C4-2B (cell line): ENCODE measurements around the gene CD99L2.
A peak's percentile ranks its signal among the peaks of the same experiment; 100 is the strongest.

Source experiments
- H3K27ac ChIP-seq: fragments of 450-650 bp; 2 replicates; pipeline ENCODE4 v1.5.1; 2017
- ZFX ChIP-seq: fragments of 450-650 bp; IDR thresholded peaks from 2 replicates; pipeline ENCODE4 v1.6.1; 2017
- TF ChIP-seq, protein P1 (sequence below): fragments of 450-650 bp; conservative IDR thresholded peaks from 2 replicates; pipeline ENCODE4 v1.5.1; 2017; ENCODE audit warnings: mild to moderate bottlenecking

The CD99L2 gene

DNA sequence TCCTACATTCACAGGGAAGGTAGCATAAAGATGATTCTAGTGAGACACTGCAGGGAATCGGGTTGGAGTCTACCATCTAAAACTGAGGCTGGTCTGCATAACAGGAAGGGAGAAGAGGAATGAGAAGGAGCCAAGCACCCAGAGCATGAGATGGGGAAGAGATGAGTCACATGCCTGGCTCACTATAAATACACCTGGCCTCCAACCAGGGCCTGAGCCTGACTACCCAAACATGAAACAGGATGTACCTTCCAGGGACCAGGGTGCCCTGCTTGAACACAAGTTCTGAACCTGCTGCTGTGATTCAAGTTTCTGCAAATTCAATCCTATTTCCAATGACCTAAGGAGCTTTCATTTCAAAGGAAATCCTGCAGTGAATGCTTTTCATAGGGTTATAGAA lies 24.9 kb downstream of the CD99L2 start:
- TF ChIP-seq, protein P1, sequence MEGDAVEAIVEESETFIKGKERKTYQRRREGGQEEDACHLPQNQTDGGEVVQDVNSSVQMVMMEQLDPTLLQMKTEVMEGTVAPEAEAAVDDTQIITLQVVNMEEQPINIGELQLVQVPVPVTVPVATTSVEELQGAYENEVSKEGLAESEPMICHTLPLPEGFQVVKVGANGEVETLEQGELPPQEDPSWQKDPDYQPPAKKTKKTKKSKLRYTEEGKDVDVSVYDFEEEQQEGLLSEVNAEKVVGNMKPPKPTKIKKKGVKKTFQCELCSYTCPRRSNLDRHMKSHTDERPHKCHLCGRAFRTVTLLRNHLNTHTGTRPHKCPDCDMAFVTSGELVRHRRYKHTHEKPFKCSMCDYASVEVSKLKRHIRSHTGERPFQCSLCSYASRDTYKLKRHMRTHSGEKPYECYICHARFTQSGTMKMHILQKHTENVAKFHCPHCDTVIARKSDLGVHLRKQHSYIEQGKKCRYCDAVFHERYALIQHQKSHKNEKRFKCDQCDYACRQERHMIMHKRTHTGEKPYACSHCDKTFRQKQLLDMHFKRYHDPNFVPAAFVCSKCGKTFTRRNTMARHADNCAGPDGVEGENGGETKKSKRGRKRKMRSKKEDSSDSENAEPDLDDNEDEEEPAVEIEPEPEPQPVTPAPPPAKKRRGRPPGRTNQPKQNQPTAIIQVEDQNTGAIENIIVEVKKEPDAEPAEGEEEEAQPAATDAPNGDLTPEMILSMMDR: no peak
- no peak for TF ChIP-seq ZFX

DNA sequence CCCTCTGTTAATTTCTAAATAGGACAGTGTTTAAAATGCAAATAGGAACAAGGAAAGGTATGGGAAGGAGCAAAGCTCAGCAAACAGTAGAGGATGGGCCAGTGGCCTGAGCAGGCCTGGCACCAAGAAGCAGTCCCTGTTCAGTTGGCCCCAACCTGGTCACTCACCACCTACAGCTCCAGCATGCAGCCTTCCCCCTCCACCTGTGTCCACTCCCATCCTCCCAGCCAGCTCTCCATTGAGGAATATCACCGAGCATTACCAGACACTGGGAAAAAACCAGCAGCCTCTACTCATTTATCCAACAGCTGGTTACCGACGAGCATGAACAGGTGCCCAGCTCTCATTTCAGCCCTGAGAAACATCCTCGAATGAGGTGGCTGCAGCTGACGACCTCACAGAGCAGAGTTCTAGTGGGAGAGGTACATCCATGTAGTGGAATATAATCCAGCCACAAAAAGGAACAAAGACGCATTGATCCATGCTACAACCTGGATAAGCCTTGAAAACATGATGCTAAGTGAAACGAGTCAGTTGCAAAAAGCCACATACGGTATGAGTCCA lies 25.6 kb downstream of the CD99L2 start:
- TF ChIP-seq, protein P1: no peak
- H3K27ac ChIP-seq: peak overlapping the region; percentile 78

More for the DNA sequence above, 24.9 kb downstream of the CD99L2 start:
- peak overlapping the region; percentile 78 for H3K27ac ChIP-seq

DNA sequence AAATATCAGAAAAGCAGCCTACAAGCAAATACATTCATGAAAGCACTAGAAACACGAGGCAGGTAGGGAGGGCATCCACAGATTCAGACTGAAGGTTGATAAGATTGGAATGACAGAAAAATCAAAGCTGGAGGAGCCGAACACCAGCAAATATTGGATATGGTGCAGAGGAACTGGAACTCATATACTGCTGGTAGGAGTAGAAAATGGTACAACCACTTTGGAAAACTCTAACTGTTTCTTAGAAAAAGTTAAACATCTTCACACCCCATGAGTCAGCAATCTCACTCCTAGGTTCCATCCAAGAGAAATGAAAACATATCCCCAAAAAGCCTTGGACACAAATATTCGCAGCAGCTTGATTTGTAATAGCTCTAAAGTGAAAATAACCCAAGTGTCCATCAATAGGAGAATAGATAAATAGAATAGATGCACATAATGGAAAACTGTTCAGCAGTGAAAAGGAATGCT lies 27.1 kb downstream of the CD99L2 start:
- TF ChIP-seq ZFX: no peak
- TF ChIP-seq, protein P1: no peak
- H3K27ac ChIP-seq: no peak overlapping the region

DNA sequence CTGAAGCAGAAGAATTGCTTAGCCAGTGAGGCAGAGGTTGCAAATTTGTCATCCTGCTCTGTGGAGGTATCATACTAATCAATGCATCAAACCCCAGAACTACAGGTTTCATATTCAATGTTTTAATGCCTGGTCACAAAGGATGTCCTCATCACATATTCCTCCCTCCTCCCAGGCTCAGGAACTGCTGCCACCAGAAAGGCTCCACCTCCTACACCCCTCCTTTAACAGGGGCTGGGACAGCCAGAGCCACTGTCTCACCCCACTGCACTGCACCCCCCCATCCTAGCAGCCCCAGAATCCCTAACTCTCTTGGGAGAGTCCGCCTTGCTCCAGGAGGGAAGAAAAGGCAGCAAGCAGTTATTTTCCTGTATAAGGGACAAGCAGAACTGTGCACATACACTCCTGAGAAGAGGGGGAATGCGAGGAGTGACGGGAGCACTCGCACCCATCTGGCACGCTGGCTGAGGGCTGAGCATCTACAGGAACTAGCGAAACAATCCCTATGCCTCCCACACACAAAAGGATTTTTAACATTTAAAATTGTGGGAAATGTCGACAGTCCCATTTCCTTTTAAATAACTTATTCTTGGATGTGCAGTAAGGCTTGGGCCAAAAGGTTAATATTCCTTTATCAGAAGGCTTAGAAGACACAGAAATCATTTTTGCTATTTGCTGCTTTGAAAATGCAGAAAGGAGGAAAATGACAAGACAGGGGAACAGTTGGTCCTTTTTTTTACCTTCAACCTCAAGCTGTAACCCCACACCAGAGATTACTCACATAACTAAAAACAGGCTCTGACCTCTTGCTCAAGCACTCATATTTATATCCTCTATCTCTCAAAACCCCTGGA lies 27.8 kb downstream of the CD99L2 start:
- TF ChIP-seq ZFX: no peak
- TF ChIP-seq, protein P1: no peak
- H3K27ac ChIP-seq: no peak overlapping the region

DNA sequence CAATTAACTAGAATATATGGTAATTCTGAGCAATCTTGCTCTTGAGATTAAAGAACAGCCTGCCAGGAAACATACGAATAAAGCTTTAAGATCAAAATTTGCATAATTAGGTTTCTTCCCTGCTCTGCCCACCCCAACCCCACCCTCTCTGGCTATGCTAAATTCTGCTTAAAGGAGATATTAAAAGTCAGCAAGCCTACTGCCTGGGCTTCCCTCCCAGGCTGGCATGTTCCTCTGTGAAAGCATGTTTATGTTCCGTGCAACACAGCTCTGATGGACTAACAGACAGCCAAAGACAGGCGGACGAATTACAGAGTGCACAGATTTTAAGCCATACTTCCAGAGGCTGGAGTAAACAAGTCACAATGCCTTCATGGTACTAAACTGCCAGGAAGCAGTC lies 28.4 kb downstream of the CD99L2 start:
- TF ChIP-seq ZFX: no peak
- TF ChIP-seq, protein P1: no peak
- no peak overlapping the region for H3K27ac ChIP-seq

DNA sequence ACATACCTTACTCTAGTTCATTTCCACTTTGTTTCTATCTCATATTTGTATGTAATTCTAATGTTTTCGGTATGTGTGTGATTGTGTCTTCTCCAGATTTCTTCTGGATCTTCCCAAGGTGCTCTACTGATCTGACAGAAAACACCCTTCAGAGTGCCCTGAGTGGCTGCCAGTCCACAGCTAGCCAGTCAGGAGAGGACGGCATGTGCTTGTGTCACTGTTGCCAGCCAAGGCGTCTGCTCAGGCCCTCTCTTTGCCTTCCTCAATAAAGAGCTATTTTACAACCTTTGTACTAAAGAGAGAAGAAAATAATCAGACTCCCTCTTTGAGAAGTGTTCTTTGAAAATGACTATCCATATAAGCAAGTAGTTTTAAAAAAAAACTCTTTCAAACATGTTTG lies 29.0 kb downstream of the CD99L2 start:
- no peak for TF ChIP-seq ZFX
- no peak overlapping the region for H3K27ac ChIP-seq

DNA sequence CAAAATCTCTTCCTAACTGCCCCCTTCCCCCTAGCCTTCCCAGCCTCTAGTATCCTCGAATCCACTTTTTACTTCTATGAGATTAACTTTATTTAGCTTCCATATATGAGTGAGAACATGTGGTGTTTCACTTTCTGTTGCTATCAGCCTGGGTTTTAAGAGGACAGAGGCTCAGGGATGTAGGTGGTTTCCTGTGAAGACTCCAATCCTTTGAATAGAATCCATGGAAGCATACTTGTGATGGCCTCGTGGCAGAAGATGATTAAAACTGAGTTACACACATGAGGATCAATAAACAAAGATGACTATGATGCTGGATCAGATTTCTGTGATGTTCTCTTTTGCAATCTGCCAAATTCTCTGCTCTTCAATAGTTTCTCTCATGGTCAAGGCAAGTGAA lies 29.8 kb downstream of the CD99L2 start:
- TF ChIP-seq, protein P1: no peak
- no peak for TF ChIP-seq ZFX
- no peak overlapping the region for H3K27ac ChIP-seq
